ENCODE data around the gene CHM. TPM values are rescaled to one million over a fixed set of nuclear protein-coding genes. Genes with fewer than 3 reads are reported as not detected.
"Not testable (repeated sequence)": the region's sequence is repeated elsewhere in the genome, so short reads cannot be mapped to it uniquely, and the experiment has no call there.

Gene CHM
- total and polyA plus RNA-seq, 2 donors from 2014 or later: 11.8 to 30.0 TPM

DNA sequence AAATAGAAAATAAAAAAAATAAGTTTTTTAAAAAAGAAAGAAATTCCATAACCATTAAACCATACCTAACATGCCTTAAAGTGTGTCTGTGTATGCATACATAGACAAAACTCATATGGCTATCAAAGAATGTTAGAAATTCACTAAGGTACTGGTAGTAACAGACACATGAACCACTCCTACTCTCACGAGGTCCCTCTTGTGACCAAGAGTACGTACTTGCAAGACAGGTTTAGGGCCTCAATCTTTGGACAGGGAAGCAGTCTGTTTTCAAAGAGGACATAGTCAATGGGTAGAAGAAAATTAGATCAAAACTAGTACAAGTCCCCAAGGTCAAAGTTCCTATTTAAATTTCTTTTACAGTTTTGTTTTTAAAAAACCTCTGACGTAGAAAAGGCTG lies 117.3 kb downstream of the CHM start:
- TF ChIP-seq, protein P1, sequence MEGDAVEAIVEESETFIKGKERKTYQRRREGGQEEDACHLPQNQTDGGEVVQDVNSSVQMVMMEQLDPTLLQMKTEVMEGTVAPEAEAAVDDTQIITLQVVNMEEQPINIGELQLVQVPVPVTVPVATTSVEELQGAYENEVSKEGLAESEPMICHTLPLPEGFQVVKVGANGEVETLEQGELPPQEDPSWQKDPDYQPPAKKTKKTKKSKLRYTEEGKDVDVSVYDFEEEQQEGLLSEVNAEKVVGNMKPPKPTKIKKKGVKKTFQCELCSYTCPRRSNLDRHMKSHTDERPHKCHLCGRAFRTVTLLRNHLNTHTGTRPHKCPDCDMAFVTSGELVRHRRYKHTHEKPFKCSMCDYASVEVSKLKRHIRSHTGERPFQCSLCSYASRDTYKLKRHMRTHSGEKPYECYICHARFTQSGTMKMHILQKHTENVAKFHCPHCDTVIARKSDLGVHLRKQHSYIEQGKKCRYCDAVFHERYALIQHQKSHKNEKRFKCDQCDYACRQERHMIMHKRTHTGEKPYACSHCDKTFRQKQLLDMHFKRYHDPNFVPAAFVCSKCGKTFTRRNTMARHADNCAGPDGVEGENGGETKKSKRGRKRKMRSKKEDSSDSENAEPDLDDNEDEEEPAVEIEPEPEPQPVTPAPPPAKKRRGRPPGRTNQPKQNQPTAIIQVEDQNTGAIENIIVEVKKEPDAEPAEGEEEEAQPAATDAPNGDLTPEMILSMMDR (IDR thresholded peaks at IDR 0.05; ENCODE audit: borderline replicate concordance, extremely low read depth, insufficient read depth): no peak
- H3K4me3 ChIP-seq (ENCODE audit: low read length in 3 of 3): no peak overlapping the region
- FAIRE-seq (no peak), DNase-seq (no peak)
- H3K4me1 ChIP-seq (ENCODE audit: control insufficient read depth in 2 of 3, insufficient read depth in 2 of 3, low read depth in 1 of 3, low read length in 3 of 3): no peaks in the 10 kb centered on the region
- H3K9me3 ChIP-seq (ENCODE audit: control insufficient read depth in 2 of 3, insufficient read depth in 1 of 3, low read length in 3 of 3): no peaks in the 10 kb centered on the region
- no peaks in the 10 kb centered on the region for H3K36me3 ChIP-seq (ENCODE audit: control insufficient read depth in 2 of 3, insufficient read depth in 3 of 3, low read length in 3 of 3)
- H3K27me3 ChIP-seq (ENCODE audit: control insufficient read depth, insufficient read depth, low read length): no peaks in the 10 kb centered on the region
- H3K27ac ChIP-seq (ENCODE audit: low read depth in 2 of 2, low read length in 2 of 2): no peak overlapping the region
- H3K9ac ChIP-seq (ENCODE audit: low read length in 3 of 3): no peak overlapping the region
- intact Hi-C loops (cut with DNase I): no loop called here

DNA sequence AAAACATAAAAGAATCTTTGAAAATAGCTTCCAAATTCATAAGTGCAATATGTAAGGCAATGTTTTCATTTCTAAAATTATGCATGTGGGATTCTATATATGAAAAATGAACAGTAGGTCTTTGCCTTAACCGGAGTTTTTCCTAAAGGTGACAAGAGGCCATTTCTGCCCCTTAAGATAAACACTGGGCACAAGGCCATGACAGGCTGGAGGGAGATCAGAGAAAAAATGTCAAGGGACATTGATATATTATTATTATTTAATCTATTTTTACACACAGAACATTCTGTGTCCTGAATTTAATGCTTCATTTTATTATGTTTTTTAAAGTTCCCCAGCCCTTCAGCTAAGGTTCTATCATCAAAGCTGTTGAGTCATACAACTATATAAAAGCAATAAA lies 118.8 kb downstream of the CHM start:
- TF ChIP-seq, protein P1 (IDR thresholded peaks at IDR 0.05; ENCODE audit: borderline replicate concordance, extremely low read depth, insufficient read depth): no peak
- Histone ChIP-seq H3K9ac (ENCODE audit: low read length in 3 of 3) (no peak overlapping the region), H3K27ac (ENCODE audit: low read depth in 2 of 2, low read length in 2 of 2) (no peak overlapping the region), H3K9me3 (ENCODE audit: control insufficient read depth in 2 of 3, insufficient read depth in 1 of 3, low read length in 3 of 3) (no peaks in the 10 kb centered on the region), H3K4me1 (ENCODE audit: control insufficient read depth in 2 of 3, insufficient read depth in 2 of 3, low read depth in 1 of 3, low read length in 3 of 3) (no peaks in the 10 kb centered on the region), H3K27me3 (ENCODE audit: control insufficient read depth, insufficient read depth, low read length) (no peaks in the 10 kb centered on the region), H3K4me3 (ENCODE audit: low read length in 3 of 3) (no peak overlapping the region), H3K36me3 (ENCODE audit: control insufficient read depth in 2 of 3, insufficient read depth in 3 of 3, low read length in 3 of 3) (no peaks in the 10 kb centered on the region)
- intact Hi-C loops (cut with DNase I): no loop called here
- FAIRE-seq (peak; percentile 32), DNase-seq (peak in 1 of 5 donors; percentile 24)

DNA sequence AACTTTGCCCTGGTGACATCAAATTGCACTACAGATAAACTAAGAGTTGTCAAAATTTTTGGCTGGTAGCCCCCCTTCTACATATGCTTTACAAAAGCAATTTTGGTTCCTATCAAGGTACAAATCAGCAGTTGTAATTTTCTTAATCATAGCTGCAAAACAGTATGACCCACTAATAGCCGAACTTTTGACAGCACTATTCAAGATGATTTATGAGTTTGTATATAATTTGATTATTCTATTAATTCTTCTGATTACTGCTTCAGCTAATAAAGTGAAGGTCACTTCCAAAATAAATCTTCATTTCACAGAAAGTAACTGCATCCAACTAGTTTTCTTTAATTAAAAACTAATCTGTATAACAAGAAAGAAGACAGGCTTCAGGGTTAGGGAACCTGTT lies 119.6 kb downstream of the CHM start:
- H3K27ac ChIP-seq (ENCODE audit: low read depth in 2 of 2, low read length in 2 of 2): no peak overlapping the region
- intact Hi-C loops (cut with DNase I): no loop called here
- DNase-seq (peak in 2 of 5 donors; percentile 13 to 32), FAIRE-seq (no peak)
- TF ChIP-seq, protein P1 (IDR thresholded peaks at IDR 0.05; ENCODE audit: borderline replicate concordance, extremely low read depth, insufficient read depth): no peak
- no peaks in the 10 kb centered on the region for H3K36me3 ChIP-seq (ENCODE audit: control insufficient read depth in 2 of 3, insufficient read depth in 3 of 3, low read length in 3 of 3)
- no peaks in the 10 kb centered on the region for H3K9me3 ChIP-seq (ENCODE audit: control insufficient read depth in 2 of 3, insufficient read depth in 1 of 3, low read length in 3 of 3)
- no peaks in the 10 kb centered on the region for H3K4me1 ChIP-seq (ENCODE audit: control insufficient read depth in 2 of 3, insufficient read depth in 2 of 3, low read depth in 1 of 3, low read length in 3 of 3)
- no peaks in the 10 kb centered on the region for H3K27me3 ChIP-seq (ENCODE audit: control insufficient read depth, insufficient read depth, low read length)
- no peak overlapping the region for H3K9ac ChIP-seq (ENCODE audit: low read length in 3 of 3)
- H3K4me3 ChIP-seq (ENCODE audit: low read length in 3 of 3): no peak overlapping the region

DNA sequence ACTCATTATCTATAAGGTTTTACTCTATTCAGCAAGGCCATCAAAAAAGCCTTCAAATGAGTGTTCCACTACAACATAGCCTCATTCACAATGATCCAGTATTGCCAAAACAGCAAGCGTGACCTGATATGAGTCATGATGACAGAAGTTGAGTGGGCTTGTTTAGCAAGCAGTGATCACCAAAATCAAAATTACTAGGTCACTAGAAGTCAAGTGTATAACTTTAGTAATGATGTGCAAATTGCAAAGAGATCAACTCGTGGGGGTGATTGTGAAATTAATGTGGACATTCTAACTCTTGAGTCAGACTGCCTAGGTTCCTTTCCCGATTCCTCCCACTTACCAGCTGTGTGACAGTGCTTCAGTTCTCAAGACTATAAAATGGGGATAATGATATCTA lies 124.5 kb downstream of the CHM start:
- Histone ChIP-seq H3K27ac (ENCODE audit: low read depth in 2 of 2, low read length in 2 of 2) (no peak overlapping the region), H3K27me3 (ENCODE audit: control insufficient read depth, insufficient read depth, low read length) (no peaks in the 10 kb centered on the region), H3K9ac (ENCODE audit: low read length in 3 of 3) (no peak overlapping the region), H3K36me3 (ENCODE audit: control insufficient read depth in 2 of 3, insufficient read depth in 3 of 3, low read length in 3 of 3) (no peaks in the 10 kb centered on the region), H3K9me3 (ENCODE audit: control insufficient read depth in 2 of 3, insufficient read depth in 1 of 3, low read length in 3 of 3) (no peaks in the 10 kb centered on the region), H3K4me3 (ENCODE audit: low read length in 3 of 3) (no peak overlapping the region), H3K4me1 (ENCODE audit: control insufficient read depth in 2 of 3, insufficient read depth in 2 of 3, low read depth in 1 of 3, low read length in 3 of 3) (no peaks in the 10 kb centered on the region)
- no peak for DNase-seq
- intact Hi-C loops (cut with DNase I): no loop called here
- FAIRE-seq: no peak
- TF ChIP-seq, protein P1 (IDR thresholded peaks at IDR 0.05; ENCODE audit: borderline replicate concordance, extremely low read depth, insufficient read depth): no peak

DNA sequence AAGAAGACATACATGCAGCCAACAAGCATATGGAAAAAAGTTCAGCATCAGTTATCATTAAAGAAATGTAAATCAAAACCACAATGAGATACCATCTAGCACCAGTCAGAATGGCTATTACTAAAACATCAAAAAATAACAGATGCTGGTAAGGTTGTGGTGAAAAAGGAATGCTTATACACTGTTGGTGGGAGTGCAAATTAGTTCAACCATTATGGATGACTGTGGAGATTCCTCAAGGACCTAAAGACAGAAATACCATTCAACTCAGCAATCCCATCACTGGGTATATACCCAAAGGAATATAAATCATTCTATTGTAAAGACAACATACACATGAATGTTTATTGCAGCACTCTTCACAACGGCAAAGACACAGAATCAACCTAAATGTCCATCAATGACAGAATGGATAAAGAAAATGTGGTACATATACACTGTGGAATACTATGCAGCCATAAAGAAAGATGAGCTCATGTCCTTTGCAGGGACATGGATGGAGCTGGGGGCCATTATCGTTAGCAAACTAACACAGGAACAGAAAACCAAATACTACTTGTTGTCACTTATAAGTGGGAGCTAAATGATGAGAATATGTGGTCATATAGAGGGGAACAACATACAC lies 130.6 kb downstream of the CHM start:
- H3K9me3 ChIP-seq (ENCODE audit: control insufficient read depth in 2 of 3, insufficient read depth in 1 of 3, low read length in 3 of 3): not testable (repeated sequence)

More for the DNA sequence above, 130.6 kb downstream of the CHM start:
- H3K27me3 ChIP-seq (ENCODE audit: control insufficient read depth, insufficient read depth, low read length); DNase-seq; H3K27ac ChIP-seq (ENCODE audit: low read depth in 2 of 2, low read length in 2 of 2); H3K4me3 ChIP-seq (ENCODE audit: low read length in 3 of 3); H3K4me1 ChIP-seq (ENCODE audit: control insufficient read depth in 2 of 3, insufficient read depth in 2 of 3, low read depth in 1 of 3, low read length in 3 of 3); H3K36me3 ChIP-seq (ENCODE audit: control insufficient read depth in 2 of 3, insufficient read depth in 3 of 3, low read length in 3 of 3); H3K9ac ChIP-seq (ENCODE audit: low read length in 3 of 3); FAIRE-seq; intact Hi-C loops (cut with DNase I): not testable (repeated sequence)

All from kidney (tissue), 14 donors.